ENCODE results near the gene CEMIP2.

DNA sequence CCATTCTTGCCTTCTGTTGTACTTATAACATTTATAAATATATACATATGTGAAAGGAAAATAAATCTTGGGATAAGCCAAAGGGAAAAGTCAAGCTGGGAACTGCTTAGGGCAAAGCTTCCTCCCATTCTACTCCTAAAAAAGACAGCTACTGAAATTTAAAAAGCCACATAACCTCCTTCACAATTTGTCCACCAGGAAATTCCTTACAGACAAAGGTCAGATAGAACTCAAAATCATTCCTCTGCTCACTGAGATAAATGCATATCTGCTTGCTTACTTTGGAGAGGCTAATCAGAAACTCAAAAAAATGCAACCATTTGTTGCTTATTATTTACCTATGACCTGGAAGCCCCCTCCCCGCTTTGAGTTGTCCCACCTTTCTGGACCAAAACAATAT lies 112.5 kb downstream of the CEMIP2 start:
- TF ChIP-seq, protein P1, sequence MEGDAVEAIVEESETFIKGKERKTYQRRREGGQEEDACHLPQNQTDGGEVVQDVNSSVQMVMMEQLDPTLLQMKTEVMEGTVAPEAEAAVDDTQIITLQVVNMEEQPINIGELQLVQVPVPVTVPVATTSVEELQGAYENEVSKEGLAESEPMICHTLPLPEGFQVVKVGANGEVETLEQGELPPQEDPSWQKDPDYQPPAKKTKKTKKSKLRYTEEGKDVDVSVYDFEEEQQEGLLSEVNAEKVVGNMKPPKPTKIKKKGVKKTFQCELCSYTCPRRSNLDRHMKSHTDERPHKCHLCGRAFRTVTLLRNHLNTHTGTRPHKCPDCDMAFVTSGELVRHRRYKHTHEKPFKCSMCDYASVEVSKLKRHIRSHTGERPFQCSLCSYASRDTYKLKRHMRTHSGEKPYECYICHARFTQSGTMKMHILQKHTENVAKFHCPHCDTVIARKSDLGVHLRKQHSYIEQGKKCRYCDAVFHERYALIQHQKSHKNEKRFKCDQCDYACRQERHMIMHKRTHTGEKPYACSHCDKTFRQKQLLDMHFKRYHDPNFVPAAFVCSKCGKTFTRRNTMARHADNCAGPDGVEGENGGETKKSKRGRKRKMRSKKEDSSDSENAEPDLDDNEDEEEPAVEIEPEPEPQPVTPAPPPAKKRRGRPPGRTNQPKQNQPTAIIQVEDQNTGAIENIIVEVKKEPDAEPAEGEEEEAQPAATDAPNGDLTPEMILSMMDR (conservative IDR thresholded peaks at IDR 0.05 in 1 of 2, IDR thresholded peaks at IDR 0.05 in 1 of 2; ENCODE audit: low read depth in 1 of 2, low read length in 2 of 2): no peak
- no peak for TF ChIP-seq EZH2 (IDR thresholded peaks at IDR 0.05; ENCODE audit: low read length, missing control alignments)

All from fibroblast of lung (primary cell).